Mesothelial cell of epicardium (in vitro differentiated cells): ENCODE results near the gene TIE1. TPM values are rescaled to one million over a fixed set of nuclear protein-coding genes. Genes with fewer than 3 reads are reported as not detected.

Experiments used
- DNase-seq, 2 experiments: peaks; one replicate each; pipeline ENCODE4 v3.0.0; 2021; ENCODE audit warnings: low spot score in 2 of 2; ENCODE audit not compliant: unreplicated experiment in 2 of 2
- H3K27ac Mint-ChIP-seq: 2 replicates; pipeline ENCODE4 v1.8.0; 2021; ENCODE audit warnings: mixed read lengths
- H3K27me3 Mint-ChIP-seq: 2 replicates; pipeline ENCODE4 v1.8.0; 2021; ENCODE audit warnings: low read depth, mixed read lengths
- H3K36me3 Mint-ChIP-seq: 2 replicates; pipeline ENCODE4 v1.8.0; 2021; ENCODE audit warnings: mixed read lengths
- H3K4me1 Mint-ChIP-seq: 2 replicates; pipeline ENCODE4 v1.8.0; 2021; ENCODE audit warnings: mixed read lengths
- H3K4me3 Mint-ChIP-seq: 2 replicates; pipeline ENCODE4 v1.8.0; 2021; ENCODE audit warnings: mild to moderate bottlenecking, moderate library complexity, mixed read lengths
- H3K9me3 Mint-ChIP-seq: 2 replicates; pipeline ENCODE4 v1.8.0; 2021; ENCODE audit warnings: mixed read lengths
- CTCF ChIP-seq: fragments of 200-600 bp; sonication (generic); IDR thresholded peaks from one replicate; pipeline ENCODE4 v1.5.0; 2021; ENCODE audit warnings: antibody characterized with exemption; ENCODE audit not compliant: unreplicated experiment
- total RNA-seq: library from RNA; stranded (reverse); gene quantifications from 3 replicates; pipeline ENCODE4 v1.2.1, GENCODE V29; 2021

The TIE1 gene
- total RNA-seq, 1 donor from 2014 or later = 1.3 TPM

DNA sequence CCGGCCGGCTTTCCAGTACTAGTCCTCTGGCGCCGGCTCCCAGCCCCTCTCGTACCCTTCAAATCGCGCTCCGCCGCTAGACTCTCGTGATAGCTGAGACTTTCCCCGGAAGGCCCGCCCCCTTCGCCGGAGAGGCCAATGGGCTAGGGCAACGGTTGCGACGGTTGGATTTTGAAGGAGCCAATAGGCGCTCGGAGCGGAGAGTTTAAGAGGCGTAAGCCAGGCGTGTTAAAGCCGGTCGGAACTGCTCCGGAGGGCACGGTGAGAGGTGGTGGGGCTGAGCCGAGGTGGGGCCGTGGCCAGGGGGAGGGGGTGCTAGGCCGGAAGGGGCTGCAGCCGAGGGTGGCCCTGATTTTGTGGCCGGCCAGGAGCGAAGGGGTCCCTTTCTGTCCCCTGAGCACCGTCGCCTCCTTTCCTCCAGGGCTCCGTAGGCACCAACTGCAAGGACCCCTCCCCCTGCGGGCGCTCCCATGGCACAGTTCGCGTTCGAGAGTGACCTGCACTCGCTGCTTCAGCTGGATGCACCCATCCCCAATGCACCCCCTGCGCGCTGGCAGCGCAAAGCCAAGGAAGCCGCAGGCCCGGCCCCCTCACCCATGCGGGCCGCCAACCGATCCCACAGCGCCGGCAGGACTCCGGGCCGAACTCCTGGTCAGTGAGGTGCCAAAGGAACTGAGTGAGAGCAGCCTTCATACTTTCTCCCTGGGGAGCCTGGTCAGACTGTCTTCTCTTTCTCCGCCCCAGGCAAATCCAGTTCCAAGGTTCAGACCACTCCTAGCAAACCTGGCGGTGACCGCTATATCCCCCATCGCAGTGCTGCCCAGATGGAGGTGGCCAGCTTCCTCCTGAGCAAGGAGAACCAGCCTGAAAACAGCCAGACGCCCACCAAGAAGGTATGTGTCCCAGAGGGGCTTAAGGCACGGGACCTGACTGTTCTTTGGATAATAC lies 58.2 kb downstream of the TIE1 start, which contains the start of gene CDC20:
CDC20 (plus strand) TSS at position 236 of the 948 bp plus-strand sequence; CDS start at position 471, 235 bp downstream.
- Mint-ChIP-seq H3K27me3 (no peaks in the 10 kb centered on the region), H3K36me3 (peaks cover 20% of the 10 kb centered on the region), H3K4me3 (peak within 1 kb of the TSS; percentile 86), H3K27ac (peak within 1 kb of the TSS; percentile 97), H3K9me3 (no peaks in the 10 kb centered on the region), H3K4me1 (peaks cover 31% of the 10 kb centered on the region)
- no peak for TF ChIP-seq CTCF
- peak; percentile 92 to 98 for DNase-seq

- Mint-ChIP-seq H3K4me1 (peaks cover 31% of the 10 kb centered on the region), H3K27me3 (no peaks in the 10 kb centered on the region), H3K36me3 (peaks cover 22% of the 10 kb centered on the region), H3K27ac (no peak overlapping the region), H3K9me3 (no peaks in the 10 kb centered on the region), H3K4me3 (peak overlapping the region; percentile 86)
- DNase-seq = no peak
- TF ChIP-seq CTCF = no peak
Observed at GRCh38 chr1:43359696-43360095, 58.9 kb downstream of the TIE1 start.

DNA sequence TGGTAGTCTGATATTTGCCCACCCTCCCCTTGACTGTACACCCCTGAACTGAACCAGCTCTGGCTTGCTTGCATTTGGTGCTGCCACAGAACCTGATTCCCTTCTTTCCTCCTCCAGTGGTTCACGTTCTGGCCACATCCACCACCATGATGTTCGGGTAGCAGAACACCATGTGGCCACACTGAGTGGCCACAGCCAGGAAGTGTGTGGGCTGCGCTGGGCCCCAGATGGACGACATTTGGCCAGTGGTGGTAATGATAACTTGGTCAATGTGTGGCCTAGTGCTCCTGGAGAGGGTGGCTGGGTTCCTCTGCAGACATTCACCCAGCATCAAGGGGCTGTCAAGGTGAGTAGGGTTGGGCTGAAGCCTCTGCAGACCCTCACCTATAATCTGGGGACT lies 59.8 kb downstream of the TIE1 start:
- no peaks in the 10 kb centered on the region for H3K9me3 Mint-ChIP-seq
- DNase-seq = no peak
- H3K27ac Mint-ChIP-seq = no peak overlapping the region
- H3K27me3 Mint-ChIP-seq = no peaks in the 10 kb centered on the region
- peaks cover 22% of the 10 kb centered on the region for H3K36me3 Mint-ChIP-seq
- H3K4me1 Mint-ChIP-seq = peaks cover 35% of the 10 kb centered on the region
- TF ChIP-seq CTCF = no peak
- H3K4me3 Mint-ChIP-seq = peak overlapping the region; percentile 42

DNA sequence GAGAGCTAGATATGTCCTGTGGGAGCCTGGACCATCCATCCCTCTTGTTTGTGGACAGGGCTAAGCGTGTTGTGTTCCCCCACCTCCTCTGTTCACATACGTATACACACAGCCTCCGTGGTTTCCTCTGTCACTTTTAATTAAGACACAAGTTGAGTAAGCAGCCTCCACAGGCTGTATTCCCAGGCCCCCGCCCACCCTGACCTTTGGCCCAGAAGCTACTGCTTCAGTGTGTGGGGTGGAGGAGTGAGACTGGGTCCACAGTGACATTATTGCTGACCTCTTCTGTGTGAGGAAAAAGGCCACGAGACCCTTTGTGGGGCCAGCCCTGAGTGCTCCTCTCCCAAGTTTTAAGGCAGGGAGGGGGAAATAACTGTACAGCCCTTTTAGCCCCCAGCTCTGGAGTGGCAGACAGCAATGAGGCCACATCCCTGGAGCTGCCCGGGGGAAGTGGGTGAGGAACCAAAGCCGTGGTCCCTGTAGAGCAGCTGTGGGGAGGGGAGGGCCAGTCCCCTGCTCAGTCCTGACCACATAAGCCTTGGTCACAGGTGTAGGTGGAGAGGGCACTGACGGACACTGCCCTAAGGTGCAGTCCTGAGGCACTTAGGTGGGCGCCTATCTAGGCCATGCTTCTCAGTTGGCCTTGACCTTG lies 62.6 kb downstream of the TIE1 start:
- DNase-seq = no peak
- H3K27ac Mint-ChIP-seq = no peak overlapping the region
- H3K4me1 Mint-ChIP-seq = peaks cover 46% of the 10 kb centered on the region
- H3K4me3 Mint-ChIP-seq = no peak overlapping the region
- H3K36me3 Mint-ChIP-seq = peaks cover 22% of the 10 kb centered on the region
- no peaks in the 10 kb centered on the region for H3K9me3 Mint-ChIP-seq
- TF ChIP-seq CTCF = no peak
- no peaks in the 10 kb centered on the region for H3K27me3 Mint-ChIP-seq

DNA sequence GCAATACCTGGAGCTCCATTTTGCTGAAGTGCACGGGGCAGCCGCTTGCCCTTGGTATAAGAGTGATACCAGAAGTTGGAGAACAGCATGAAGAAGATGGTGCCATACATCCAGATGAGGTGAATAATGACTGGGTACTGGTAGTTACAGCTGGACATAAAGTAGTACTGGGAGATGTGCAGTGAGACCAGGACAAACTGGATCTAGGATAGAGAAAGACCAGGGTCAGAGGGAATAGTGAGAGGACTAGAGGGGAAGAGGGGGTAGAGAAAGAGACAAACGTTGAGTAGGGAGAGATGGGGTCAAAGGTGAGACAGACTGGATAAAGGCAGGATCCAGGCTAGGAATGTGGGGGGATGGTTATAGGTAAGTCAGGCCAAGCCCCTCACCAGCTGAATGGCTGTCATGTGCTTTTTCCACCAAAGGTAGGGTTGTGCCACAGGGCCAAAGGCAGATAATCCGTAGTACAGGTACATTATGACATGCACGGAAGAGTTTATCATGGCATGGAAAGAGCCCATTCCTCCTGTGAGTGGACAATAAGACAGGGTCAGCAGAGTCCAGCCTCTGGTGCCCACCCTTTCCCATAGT lies 63.2 kb downstream of the TIE1 start:
- H3K4me3 Mint-ChIP-seq = no peak overlapping the region
- peaks cover 22% of the 10 kb centered on the region for H3K36me3 Mint-ChIP-seq
- peaks cover 51% of the 10 kb centered on the region for H3K4me1 Mint-ChIP-seq
- H3K27ac Mint-ChIP-seq = no peak overlapping the region
- no peaks in the 10 kb centered on the region for H3K27me3 Mint-ChIP-seq
- H3K9me3 Mint-ChIP-seq = no peaks in the 10 kb centered on the region
- no peak for TF ChIP-seq CTCF
- DNase-seq = no peak
